Measurements from ENCODE around the gene C1QTNF3. TPM values are rescaled to one million over a fixed set of nuclear protein-coding genes. Genes with fewer than 3 reads are reported as not detected.

C1QTNF3 gene
- total RNA-seq, 4 donors from 2014 or later, result 2.4 to 6.6 (median 4.7) TPM

GRCh38 chr5:33985447-33985846, 57.6 kb downstream of the C1QTNF3 start:
- TF ChIP-seq CTCF (IDR thresholded peaks at IDR 0.05; ENCODE audit: low read depth), result no peak

- no peak for TF ChIP-seq CTCF (IDR thresholded peaks at IDR 0.05; ENCODE audit: low read depth)
Measured at GRCh38 chr5:33984671-33985124, 58.3 kb downstream of the C1QTNF3 start, which contains the start of gene SLC45A2. SLC45A2 (minus strand) TSS chr5:33984693; CDS start chr5:33984583, 110 bp downstream.

- no peak for TF ChIP-seq CTCF (IDR thresholded peaks at IDR 0.05; ENCODE audit: low read depth)
Measured at GRCh38 chr5:33984178-33984577, 58.8 kb downstream of the C1QTNF3 start.

GRCh38 chr5:33981408-33982162, 61.4 kb downstream of the C1QTNF3 start:
- TF ChIP-seq CTCF (IDR thresholded peaks at IDR 0.05; ENCODE audit: low read depth), result no peak

- TF ChIP-seq CTCF (IDR thresholded peaks at IDR 0.05; ENCODE audit: low read depth), result no peak
Measured at GRCh38 chr5:33980030-33980429, 63.0 kb downstream of the C1QTNF3 start.

GRCh38 chr5:33978306-33978705, 64.7 kb downstream of the C1QTNF3 start:
- TF ChIP-seq CTCF (IDR thresholded peaks at IDR 0.05; ENCODE audit: low read depth), result no peak

GRCh38 chr5:33976307-33976706, 66.7 kb downstream of the C1QTNF3 start:
- TF ChIP-seq CTCF (IDR thresholded peaks at IDR 0.05; ENCODE audit: low read depth), result no peak
